DND-41 (cell line): ENCODE measurements around the gene RASAL2.

Source experiments
- ATAC-seq: fragments of 200-7000 bp; cut with Tn5 transposase; 3 replicates; pipeline ENCODE4 v1.9.1; 2021; ENCODE audit warnings: low read depth; ENCODE audit not compliant: insufficient read depth
- DNase-seq: peaks from one replicate; pipeline ENCODE4 v3.0.0-alpha.2; 2020
- H2AFZ ChIP-seq: 2 replicates; pipeline ENCODE4 v1.6.0; 2012; ENCODE audit warnings: low read depth, low read length
- H3K27ac ChIP-seq: 2 replicates; pipeline ENCODE4 v1.5.1; 2012; ENCODE audit warnings: low read length, inconsistent platforms
- H3K27me3 ChIP-seq: fragments of 200-600 bp; sonication (generic); 2 replicates; pipeline ENCODE4 v1.6.0; 2012; ENCODE audit warnings: low read length, mild to moderate bottlenecking, inconsistent platforms; ENCODE audit not compliant: insufficient read depth, poor library complexity
- H3K36me3 ChIP-seq: 2 replicates; pipeline ENCODE4 v1.5.1; 2012; ENCODE audit warnings: low read length, inconsistent platforms; ENCODE audit not compliant: insufficient read depth
- H3K4me1 ChIP-seq: 2 replicates; pipeline ENCODE4 v1.5.1; 2012; ENCODE audit warnings: mild to moderate bottlenecking, low read length; ENCODE audit not compliant: insufficient read depth
- H3K4me2 ChIP-seq: 2 replicates; pipeline ENCODE4 v1.6.0; 2012; ENCODE audit warnings: mild to moderate bottlenecking, moderate library complexity, low read length, inconsistent platforms; ENCODE audit not compliant: insufficient read depth
- H3K4me3 ChIP-seq, 2 experiments: fragments of 200-600 bp in 1 of 2; shearing (Covaris generic) in 1 of 2; 2 replicates each; pipeline ENCODE4 v1.5.1; 2012 to 2016; ENCODE audit warnings: inconsistent platforms in 2 of 2, low read length in 2 of 2, mild to moderate bottlenecking in 2 of 2, low read depth in 1 of 2, moderate library complexity in 1 of 2
- H3K79me2 ChIP-seq: 2 replicates; pipeline ENCODE4 v1.6.0; 2012; ENCODE audit warnings: low read length, inconsistent platforms; ENCODE audit not compliant: insufficient read depth
- H3K9ac ChIP-seq: 2 replicates; pipeline ENCODE4 v1.6.0; 2012; ENCODE audit warnings: low read depth, mild to moderate bottlenecking, inconsistent platforms, low read length, moderate library complexity
- H3K9me3 ChIP-seq: 2 replicates; pipeline ENCODE4 v1.5.1; 2012; ENCODE audit warnings: low read length, moderate library complexity, mild to moderate bottlenecking, inconsistent platforms; ENCODE audit not compliant: insufficient read depth, severe bottlenecking
- H4K20me1 ChIP-seq: 2 replicates; pipeline ENCODE4 v1.6.0; 2012; ENCODE audit warnings: low read length; ENCODE audit not compliant: insufficient read depth
- EZH2 ChIP-seq: IDR thresholded peaks from 3 replicates; pipeline ENCODE4 v1.6.1; 2012; ENCODE audit warnings: borderline replicate concordance, low read depth, mild to moderate bottlenecking, moderate library complexity, low read length, inconsistent platforms; ENCODE audit not compliant: severe bottlenecking
- TF ChIP-seq, protein P1 (sequence below): IDR thresholded peaks from 2 replicates; pipeline ENCODE4 v1.5.1; 2012; ENCODE audit warnings: borderline replicate concordance, low read length, moderate library complexity, mild to moderate bottlenecking; ENCODE audit not compliant: poor library complexity, severe bottlenecking; ENCODE audit errors: extremely low read depth

RASAL2 gene

GRCh38 chr1:178530502-178530901 lies 436.6 kb downstream of the RASAL2 start:
- Histone ChIP-seq H3K27me3 (no peaks in the 10 kb centered on the region), H3K4me3 (no peak overlapping the region), H3K9ac (no peak overlapping the region), H3K4me2 (no peak overlapping the region), H3K4me1 (peaks cover 4% of the 10 kb centered on the region), H2AFZ (no peak overlapping the region), H3K27ac (no peak overlapping the region), H3K36me3 (no peaks in the 10 kb centered on the region), H4K20me1 (no peaks in the 10 kb centered on the region), H3K9me3 (no peaks in the 10 kb centered on the region), H3K79me2 (no peaks in the 10 kb centered on the region)
- TF ChIP-seq EZH2 = no peak
- TF ChIP-seq, protein P1, sequence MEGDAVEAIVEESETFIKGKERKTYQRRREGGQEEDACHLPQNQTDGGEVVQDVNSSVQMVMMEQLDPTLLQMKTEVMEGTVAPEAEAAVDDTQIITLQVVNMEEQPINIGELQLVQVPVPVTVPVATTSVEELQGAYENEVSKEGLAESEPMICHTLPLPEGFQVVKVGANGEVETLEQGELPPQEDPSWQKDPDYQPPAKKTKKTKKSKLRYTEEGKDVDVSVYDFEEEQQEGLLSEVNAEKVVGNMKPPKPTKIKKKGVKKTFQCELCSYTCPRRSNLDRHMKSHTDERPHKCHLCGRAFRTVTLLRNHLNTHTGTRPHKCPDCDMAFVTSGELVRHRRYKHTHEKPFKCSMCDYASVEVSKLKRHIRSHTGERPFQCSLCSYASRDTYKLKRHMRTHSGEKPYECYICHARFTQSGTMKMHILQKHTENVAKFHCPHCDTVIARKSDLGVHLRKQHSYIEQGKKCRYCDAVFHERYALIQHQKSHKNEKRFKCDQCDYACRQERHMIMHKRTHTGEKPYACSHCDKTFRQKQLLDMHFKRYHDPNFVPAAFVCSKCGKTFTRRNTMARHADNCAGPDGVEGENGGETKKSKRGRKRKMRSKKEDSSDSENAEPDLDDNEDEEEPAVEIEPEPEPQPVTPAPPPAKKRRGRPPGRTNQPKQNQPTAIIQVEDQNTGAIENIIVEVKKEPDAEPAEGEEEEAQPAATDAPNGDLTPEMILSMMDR = no peak
- ATAC-seq (no peak), DNase-seq (no peak)

DNA sequence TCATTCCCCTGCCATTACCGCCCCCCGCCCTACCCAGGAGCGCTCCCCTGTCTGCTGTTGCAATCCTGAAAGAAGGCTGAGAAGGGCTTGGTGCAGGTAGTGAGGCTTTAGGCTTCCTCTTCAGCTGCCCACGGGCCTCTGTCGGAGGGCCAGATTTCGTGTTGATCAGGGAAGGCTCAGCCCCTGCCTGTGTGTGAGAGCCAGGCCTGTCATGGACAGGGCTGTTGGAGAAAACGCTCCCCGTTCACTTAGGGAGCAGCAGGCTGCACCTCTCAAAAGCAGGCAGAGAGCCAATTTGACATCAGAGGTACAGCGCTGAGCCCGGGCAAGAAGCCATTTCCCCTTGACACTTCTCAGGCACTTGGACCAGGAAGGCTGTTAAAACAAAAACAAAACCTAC lies 438.0 kb downstream of the RASAL2 start:
- Histone ChIP-seq H3K4me2 (peak overlapping the region; percentile 23; the same call in 1 of the 2 replicates), H3K4me1 (peaks cover 4% of the 10 kb centered on the region), H2AFZ (peak overlapping the region; percentile 58), H3K27me3 (no peaks in the 10 kb centered on the region), H3K9me3 (no peaks in the 10 kb centered on the region), H3K36me3 (no peaks in the 10 kb centered on the region), H3K4me3 (no peak overlapping the region), H3K79me2 (no peaks in the 10 kb centered on the region), H3K27ac (no peak overlapping the region), H4K20me1 (no peaks in the 10 kb centered on the region), H3K9ac (no peak overlapping the region)
- no peak for TF ChIP-seq EZH2
- TF ChIP-seq, protein P1 = no peak
- DNase-seq (no peak), ATAC-seq (peak; percentile 28; the same call in 2 of the 3 replicates)

DNA sequence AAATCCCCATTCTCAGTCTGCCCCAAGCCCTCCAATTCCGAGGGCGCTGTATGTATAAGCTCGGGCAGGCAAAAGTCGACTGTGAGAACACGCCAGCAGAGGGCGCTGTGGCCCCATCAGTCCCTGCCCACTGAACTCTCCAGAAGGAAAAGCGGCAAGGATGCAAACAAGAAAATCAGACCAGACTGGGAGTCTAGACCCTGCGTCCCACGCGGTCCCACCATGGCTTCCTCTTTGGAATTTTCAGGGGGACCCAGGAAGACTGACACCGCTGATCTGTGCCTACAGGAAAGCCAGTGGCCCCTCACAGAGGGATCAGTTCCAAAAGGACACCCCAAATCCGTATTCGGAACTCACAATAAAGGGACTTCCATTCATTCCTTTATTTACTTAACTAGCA lies 438.5 kb downstream of the RASAL2 start:
- Histone ChIP-seq H2AFZ (peak overlapping the region; percentile 58), H3K27me3 (no peaks in the 10 kb centered on the region), H3K79me2 (no peaks in the 10 kb centered on the region), H3K4me3 (no peak overlapping the region), H3K4me2 (peak overlapping the region; percentile 23; the same call in 1 of the 2 replicates), H3K36me3 (no peaks in the 10 kb centered on the region), H3K9ac (no peak overlapping the region), H3K27ac (no peak overlapping the region), H3K9me3 (no peaks in the 10 kb centered on the region), H4K20me1 (no peaks in the 10 kb centered on the region), H3K4me1 (peaks cover 4% of the 10 kb centered on the region)
- ATAC-seq (peak; percentile 98), DNase-seq (peak; percentile 75)
- no peak for TF ChIP-seq EZH2
- TF ChIP-seq, protein P1 = peak; percentile 92
